GM10847 (cell line): ENCODE data around the gene LNPK.

Experiments
- POLR2A ChIP-seq: IDR thresholded peaks from 2 replicates; pipeline ENCODE4 v1.6.1; 2011; ENCODE audit not compliant: insufficient read length; ENCODE audit errors: extremely low read depth

The LNPK gene

GRCh38 chr2:175884697-175885393 lies 117.2 kb downstream of the LNPK start:
- no peak for TF ChIP-seq POLR2A

- no peak for TF ChIP-seq POLR2A
Observed at GRCh38 chr2:175883586-175884194, 118.4 kb downstream of the LNPK start.

GRCh38 chr2:175879679-175880078 lies 122.4 kb downstream of the LNPK start:
- TF ChIP-seq POLR2A = no peak

GRCh38 chr2:175877845-175878544 lies 124.1 kb downstream of the LNPK start:
- TF ChIP-seq POLR2A = no peak

- no peak for TF ChIP-seq POLR2A
Observed at GRCh38 chr2:175874291-175874690, 127.8 kb downstream of the LNPK start.
